K562 (cell line): ENCODE results near the gene HOXB8. TPM values are rescaled to one million over a fixed set of nuclear protein-coding genes. Genes with fewer than 3 reads are reported as not detected.
A peak's percentile ranks its signal among the peaks of the same experiment; 100 is the strongest.

ENCODE experiments used
- BRCA1 ChIP-seq, 2 experiments: fragments of 450-650 bp in 1 of 2; sonication (generic) in 1 of 2; formaldehyde crosslinking in 1 of 2; IDR thresholded peaks; 2 replicates each; pipeline versions ENCODE4 v1.5.0 to v1.6.1; 2017 to 2020; ENCODE audit warnings: mild to moderate bottlenecking in 1 of 2, missing genetic modification reagents in 1 of 2
- BRD9 ChIP-seq: fragments of 450-650 bp; IDR thresholded peaks from 2 replicates; pipeline ENCODE4 v1.6.1; 2018; ENCODE audit warnings: low read depth; ENCODE audit not compliant: partially characterized antibody
- CBFA2T3 ChIP-seq: fragments of 450-650 bp; IDR thresholded peaks from 2 replicates; pipeline ENCODE4 v1.6.1; 2017
- CBX1 ChIP-seq: sonication (generic); IDR thresholded peaks from 2 replicates; pipeline ENCODE4 v1.6.1; 2016; ENCODE audit warnings: antibody characterized with exemption, low read depth, mild to moderate bottlenecking
- CHD2 ChIP-seq: IDR thresholded peaks from 2 replicates; pipeline ENCODE4 v1.6.1; 2011; ENCODE audit warnings: low read depth, low read length
- DDX20 ChIP-seq: fragments of 450-650 bp; IDR thresholded peaks from 2 replicates; pipeline ENCODE4 v1.6.1; 2016; ENCODE audit warnings: missing genetic modification characterization, low read depth, mild to moderate bottlenecking, missing compliant biosample characterization, moderate library complexity
- GTF2E2 ChIP-seq: fragments of 200-800 bp; sonication (Bioruptor generic); IDR thresholded peaks from 2 replicates; pipeline ENCODE4 v1.6.1; 2016; ENCODE audit warnings: missing genetic modification characterization, missing compliant biosample characterization
- HDAC8 ChIP-seq: fragments of 450-650 bp; IDR thresholded peaks from 2 replicates; pipeline ENCODE4 v1.6.1; 2016; ENCODE audit warnings: mild to moderate bottlenecking, missing genetic modification characterization, moderate library complexity, missing compliant biosample characterization
- KAT7 ChIP-seq: sonication (generic); formaldehyde crosslinking; IDR thresholded peaks from 2 replicates; pipeline ENCODE4 v1.8.0; 2022; ENCODE audit warnings: missing genetic modification reagents, mild to moderate bottlenecking, borderline replicate concordance
- KLF16 ChIP-seq: IDR thresholded peaks from 2 replicates; pipeline ENCODE4 v1.6.1; 2016; ENCODE audit warnings: antibody characterized with exemption
- LEF1 ChIP-seq: fragments of 450-650 bp; IDR thresholded peaks from 2 replicates; pipeline ENCODE4 v1.6.1; 2016; ENCODE audit warnings: mild to moderate bottlenecking
- MAX ChIP-seq: sonication (generic); formaldehyde crosslinking; IDR thresholded peaks from 2 replicates; pipeline ENCODE4 v1.9.0; 2022; ENCODE audit warnings: mild to moderate bottlenecking, missing genetic modification reagents
- RFX7 ChIP-seq: fragments of 250-450 bp; sonication (Bioruptor Pico); IDR thresholded peaks from 2 replicates; pipeline ENCODE4 v1.5.1; 2021; ENCODE audit warnings: mild to moderate bottlenecking
- SMARCB1 ChIP-seq: IDR thresholded peaks from 2 replicates; pipeline ENCODE4 v1.6.1; 2011; ENCODE audit warnings: improper control_type of control experiment, low read depth; ENCODE audit not compliant: insufficient read length
- SOX6 ChIP-seq: fragments of 450-650 bp; IDR thresholded peaks from 2 replicates; pipeline ENCODE4 v1.6.1; 2014; ENCODE audit warnings: mild to moderate bottlenecking
- TARDBP ChIP-seq: fragments of 450-650 bp; IDR thresholded peaks from 2 replicates; pipeline ENCODE4 v1.6.1; 2016
- TRIM28 ChIP-seq: fragments of 450-650 bp; IDR thresholded peaks from 2 replicates; pipeline ENCODE4 v1.6.1; 2017
- U2AF1 ChIP-seq: fragments of 200-400 bp; formaldehyde crosslinking; optimal IDR thresholded peaks from 2 replicates; pipeline ENCODE3; 2017; ENCODE audit warnings: mild to moderate bottlenecking, low read depth, low read length, moderate library complexity
- UBTF ChIP-seq, 2 experiments: IDR thresholded peaks; 2 replicates each; pipeline ENCODE4 v1.6.1; 2012; ENCODE audit warnings: improper control_type of control experiment in 2 of 2, low read depth in 2 of 2, low read length in 2 of 2, borderline replicate concordance in 1 of 2
- XRCC5 ChIP-seq: fragments of 200-400 bp; formaldehyde crosslinking; IDR thresholded peaks from 2 replicates; pipeline ENCODE4 v1.6.1; 2017; ENCODE audit warnings: low read depth, mild to moderate bottlenecking, low read length
- ZBTB8A ChIP-seq: fragments of 450-650 bp; IDR thresholded peaks from 2 replicates; pipeline ENCODE4 v1.6.1; 2018; ENCODE audit warnings: mild to moderate bottlenecking, moderate library complexity; ENCODE audit not compliant: partially characterized antibody
- ZFP1 ChIP-seq: fragments of 450-650 bp; formaldehyde crosslinking; IDR thresholded peaks from 2 replicates; pipeline ENCODE4 v1.4.0; 2020; ENCODE audit warnings: mild to moderate bottlenecking, mixed read lengths
- ZNF212 ChIP-seq: fragments of 450-650 bp; formaldehyde crosslinking; IDR thresholded peaks from 2 replicates; pipeline ENCODE4 v1.4.0; 2020; ENCODE audit warnings: mild to moderate bottlenecking
- ZNF395 ChIP-seq: fragments of 200-800 bp; sonication (Bioruptor generic); IDR thresholded peaks from 2 replicates; pipeline ENCODE4 v1.6.1; 2017; ENCODE audit warnings: missing genetic modification characterization, missing compliant biosample characterization
- ZNF586 ChIP-seq: fragments of 450-650 bp; formaldehyde crosslinking; conservative IDR thresholded peaks from 2 replicates; pipeline ENCODE4 v1.4.0; 2020; ENCODE audit warnings: mild to moderate bottlenecking, moderate library complexity
- ZNF75A ChIP-seq: fragments of 450-650 bp; formaldehyde crosslinking; IDR thresholded peaks from 2 replicates; pipeline ENCODE4 v1.4.0; 2020; ENCODE audit warnings: mild to moderate bottlenecking
- polyA plus RNA-seq, 8 experiments: library from polyadenylated mRNA; depleted of rRNA in 4 of 8; stranded (reverse) in 5 of 8; unstranded in 3 of 8; fragments of >200 nt; fragmentation: Nextera tagmentation in 2 of 8; fragmentation: Illumina TruSeq in 1 of 8; extraction: Ambion mirVana in 2 of 8; extraction: Trizol in 1 of 8; gene quantifications; 2 replicates each; pipeline versions ENCODE4 v1.2.1 to v1.2.3, GENCODE V29; 2011 to 2014; ENCODE audit warnings: inconsistent platforms in 1 of 8, missing spikeins in 1 of 8
- total RNA-seq, 7 experiments: library from RNA; depleted of rRNA in 6 of 7; stranded (reverse); fragments of >200 nt in 6 of 7; fragmentation: Illumina TruSeq in 2 of 7; extraction: Trizol in 2 of 7; gene quantifications; 2 replicates each; pipeline versions ENCODE4 v1.2.1 to v1.2.3, GENCODE V29; 2011 to 2021; ENCODE audit warnings: low replicate concordance in 1 of 7

Gene HOXB8
- total and polyA plus RNA-seq, 9 of the 15 experiments (the other 6 are each of a cell fraction or from before 2014, with no cell fraction given) = 0.52 to 23.8 (median 3.6) TPM

GRCh38 chr17:48627623-48628521, 12.8 kb upstream of the HOXB8 start (continued):
- peak; percentile 41; the same call in 1 of the 2 replicates for TF ChIP-seq ZNF395 (CRISPR knock-in tag)
- no peak for TF ChIP-seq LEF1
- TF ChIP-seq SOX6 = no peak
- no peak for TF ChIP-seq DDX20 (tag)
- no peak for TF ChIP-seq SMARCB1
- 0 out of 2 replicates have a peak, but pooled peaks have one; percentile 32 for TF ChIP-seq KLF16
- no peak for TF ChIP-seq ZNF212 (CRISPR knock-in tag)
- TF ChIP-seq BRD9 = peak; percentile 41
- no peak for TF ChIP-seq U2AF1
- peak; percentile 36; the same call in 1 of the 2 replicates for TF ChIP-seq MAX (CRISPR knock-in tag)
- no peak for TF ChIP-seq RFX7
- TF ChIP-seq GTF2E2 (tag) = no peak; the same call in 1 of the 2 replicates
- TF ChIP-seq ZNF586 (CRISPR knock-in tag) = no peak
- no peak for TF ChIP-seq ZBTB8A
- no peak for TF ChIP-seq CHD2
- TF ChIP-seq XRCC5 = no peak
- TF ChIP-seq BRCA1 (IDR thresholded peaks at IDR 0.05) = no peak
- no peak for TF ChIP-seq BRCA1 (CRISPR knock-in tag; IDR thresholded peaks at IDR 0.05)
- no peak for TF ChIP-seq CBX1
- no peak for TF ChIP-seq HDAC8
- TF ChIP-seq ZNF75A = no peak
- peak in 1 of 2 experiments; percentile 10; a peak in 1 of 4 replicates for TF ChIP-seq UBTF (IDR thresholded peaks at IDR 0.05; ENCODE audit: borderline replicate concordance in 1 of 2, low read depth in 2 of 2, low read length in 2 of 2)
- TF ChIP-seq CBFA2T3 = peak; percentile 58
- no peak for TF ChIP-seq TRIM28
- TF ChIP-seq KAT7 (CRISPR knock-in tag) = no peak
- no peak for TF ChIP-seq ZFP1 (CRISPR knock-in tag)
- no peak for TF ChIP-seq TARDBP
